ENCODE data around the gene CTSA. TPM values are rescaled to one million over a fixed set of nuclear protein-coding genes. Genes with fewer than 3 reads are reported as not detected.
A peak's percentile ranks its signal among the peaks of the same experiment; 100 is the strongest.

CTSA gene
- total and polyA plus RNA-seq, 12 donors = 306 to 854 (median 549) TPM

- intact Hi-C loops (cut with DNase I) = no loop called here
- H3K4me3 ChIP-seq = peak within 1 kb of the TSS; percentile 62 to 98 (median 93)
- H3K4me1 ChIP-seq (replicated peaks in 1 of 2) = peaks cover 7 to 16% of the 10 kb centered on the region in 2 donors
- H3K27ac ChIP-seq = peak within 1 kb of the TSS; percentile 98 to 100 (median 100)
- whole genome bisulfite sequencing, 4 donors = 0 to 1% (median 0%) methylated on average over 28 to 102 of the region's 102 CpGs
- DNase-seq = peak; percentile 98 to 99 (median 99)
- H3K36me3 ChIP-seq (replicated peaks in 1 of 2) = peaks cover 0 to 31% of the 10 kb centered on the region in 2 donors
- no peaks in the 10 kb centered on the region for H3K9me3 ChIP-seq (replicated peaks in 1 of 3)
- H3K27me3 ChIP-seq = no peaks in the 10 kb centered on the region
- peak in 1 of 6 experiments; percentile 23 for TF ChIP-seq CTCF (IDR thresholded peaks at IDR 0.05)
- TF ChIP-seq POLR2A (IDR thresholded peaks at IDR 0.05) = peak; percentile 96 to 97
Observed at GRCh38 chr20:45934586-45935415, 43.7 kb downstream of the CTSA start, which contains the start of gene PCIF1. Gene PCIF1 (plus strand): TSS chr20:45934683. CDS start chr20:45939000, 4,317 bp downstream.

GRCh38 chr20:45935416-45936046 is 44.4 kb downstream of the CTSA start:
- Histone ChIP-seq H3K27ac (peak overlapping the region; percentile 97 to 100 (median 100)), H3K36me3 (replicated peaks in 1 of 2) (peaks cover 0 to 38% of the 10 kb centered on the region in 2 donors), H3K27me3 (no peaks in the 10 kb centered on the region), H3K4me1 (replicated peaks in 1 of 2) (peaks cover 7 to 16% of the 10 kb centered on the region in 2 donors), H3K9me3 (replicated peaks in 1 of 3) (no peaks in the 10 kb centered on the region), H3K4me3 (peak overlapping the region in 2 of 4 donors; percentile 39 to 98)
- intact Hi-C loops (cut with DNase I) = no loop called here
- TF ChIP-seq CTCF (IDR thresholded peaks at IDR 0.05) (no peak), POLR2A (IDR thresholded peaks at IDR 0.05) (no peak)
- DNase-seq = peak in 3 of 7 donors; percentile 51 to 76 (median 58)
- 3 to 6% (median 5%) methylated on average over 21 of the region's 21 CpGs for WGBS, 4 donors

- Histone ChIP-seq H3K4me3 (no peak overlapping the region), H3K4me1 (replicated peaks in 1 of 2) (peaks cover 7 to 14% of the 10 kb centered on the region in 2 donors), H3K9me3 (replicated peaks in 1 of 3) (no peaks in the 10 kb centered on the region), H3K27ac (no peak overlapping the region), H3K27me3 (no peaks in the 10 kb centered on the region), H3K36me3 (replicated peaks in 1 of 2) (peaks cover 0 to 58% of the 10 kb centered on the region in 2 donors)
- TF ChIP-seq CTCF (IDR thresholded peaks at IDR 0.05) (no peak), POLR2A (IDR thresholded peaks at IDR 0.05) (no peak)
- intact Hi-C loops (cut with DNase I) = no loop called here
- WGBS, 4 donors = 65 to 72% (median 69%) methylated on average over 2 of the region's 2 CpGs
- no peak for DNase-seq
Observed at GRCh38 chr20:45937765-45938164, 46.6 kb downstream of the CTSA start.

GRCh38 chr20:45938727-45939438 is 47.7 kb downstream of the CTSA start:
- Histone ChIP-seq H3K27me3 (no peaks in the 10 kb centered on the region), H3K36me3 (replicated peaks in 1 of 2) (peaks cover 0 to 69% of the 10 kb centered on the region in 2 donors), H3K4me3 (no peak overlapping the region), H3K9me3 (replicated peaks in 1 of 3) (no peaks in the 10 kb centered on the region), H3K4me1 (replicated peaks in 1 of 2) (peaks cover 5 to 7% of the 10 kb centered on the region in 2 donors), H3K27ac (no peak overlapping the region)
- DNase-seq = peak in 1 of 7 donors; percentile 27
- intact Hi-C loops (cut with DNase I) = no loop called here
- TF ChIP-seq CTCF (IDR thresholded peaks at IDR 0.05) (no peak), POLR2A (IDR thresholded peaks at IDR 0.05) (no peak)
- 87 to 93% (median 91%) methylated on average over 12 to 13 of the region's 13 CpGs for WGBS, 4 donors
